Measurements from ENCODE around the gene GAMT.

The GAMT gene

DNA sequence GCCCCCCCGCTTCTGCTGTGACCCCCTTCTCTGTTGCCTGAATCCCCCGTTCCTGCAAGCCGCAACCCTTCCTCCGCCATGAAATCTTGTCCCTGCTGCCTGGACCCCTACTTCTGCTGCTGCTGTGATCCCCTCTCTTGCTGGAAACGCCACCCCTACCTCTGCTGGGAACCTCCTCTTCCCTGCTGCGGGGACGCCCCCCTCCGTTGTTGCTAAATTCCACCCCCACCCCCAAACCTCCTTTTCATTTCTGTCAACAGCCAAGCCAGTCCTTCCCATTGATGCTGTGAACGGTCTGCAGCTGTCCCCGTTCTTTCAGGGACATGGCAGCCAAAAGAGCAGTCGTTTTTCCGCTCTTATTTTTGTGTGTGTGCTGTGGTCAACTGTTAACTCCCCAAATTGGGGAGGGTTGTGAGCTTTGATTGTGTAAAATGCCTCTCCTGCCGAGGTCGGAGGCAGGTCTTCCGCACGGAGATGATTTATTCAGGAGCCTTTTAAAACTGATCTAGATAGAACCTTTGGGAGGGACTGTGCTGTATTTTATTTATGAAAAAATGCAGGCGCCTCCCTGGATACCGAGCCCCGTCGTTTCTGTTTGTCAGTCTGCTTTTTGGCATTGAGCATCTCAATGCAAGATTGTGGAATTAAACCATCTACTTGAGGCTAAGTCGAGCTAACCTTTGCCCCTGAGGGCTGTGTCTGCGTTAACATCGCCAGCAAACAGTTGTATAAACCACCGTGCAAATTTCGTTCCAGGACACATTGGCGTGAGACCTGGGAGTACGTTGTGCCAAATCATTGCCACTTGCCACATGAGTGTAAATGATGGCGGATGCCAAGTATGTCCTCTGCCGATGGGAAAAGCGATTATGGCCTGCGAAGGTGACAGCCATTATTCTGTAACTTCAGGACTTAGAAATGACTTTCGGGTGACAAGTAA, 45.5 kb downstream of the GAMT start:
- TF ChIP-seq CTCF (IDR thresholded peaks at IDR 0.05): no peak

DNA sequence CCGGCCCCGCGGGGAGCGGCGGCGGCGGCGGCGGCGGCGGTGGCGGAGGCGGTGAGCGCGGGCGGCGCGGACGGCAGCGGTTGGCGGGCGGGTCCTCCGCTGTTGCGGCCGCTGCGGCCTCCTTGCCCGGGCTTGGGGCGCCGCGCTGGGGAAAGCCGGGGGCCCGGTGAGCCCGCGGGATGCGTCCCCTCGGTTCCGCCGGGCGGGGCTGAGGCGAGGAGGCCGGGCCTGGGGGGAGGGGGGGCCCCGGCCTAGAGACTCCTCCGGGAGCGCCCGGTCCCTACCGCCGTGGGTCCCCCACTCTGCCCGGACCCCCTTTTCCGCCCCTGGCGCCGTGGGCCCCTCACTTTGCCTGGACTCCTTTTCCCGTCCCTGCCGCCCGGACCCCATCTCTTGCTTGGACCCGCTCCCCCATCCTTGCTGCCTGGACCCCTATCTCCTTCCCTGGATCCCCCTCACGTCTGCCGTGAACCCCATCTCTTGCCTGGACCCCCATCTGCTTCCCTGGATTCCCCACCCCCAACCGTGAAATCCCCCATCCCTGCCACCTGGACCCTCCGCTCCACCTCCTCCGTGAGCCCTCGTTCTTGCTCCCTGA, 46.3 kb downstream of the GAMT start:
- no peak for TF ChIP-seq CTCF (IDR thresholded peaks at IDR 0.05)

DNA sequence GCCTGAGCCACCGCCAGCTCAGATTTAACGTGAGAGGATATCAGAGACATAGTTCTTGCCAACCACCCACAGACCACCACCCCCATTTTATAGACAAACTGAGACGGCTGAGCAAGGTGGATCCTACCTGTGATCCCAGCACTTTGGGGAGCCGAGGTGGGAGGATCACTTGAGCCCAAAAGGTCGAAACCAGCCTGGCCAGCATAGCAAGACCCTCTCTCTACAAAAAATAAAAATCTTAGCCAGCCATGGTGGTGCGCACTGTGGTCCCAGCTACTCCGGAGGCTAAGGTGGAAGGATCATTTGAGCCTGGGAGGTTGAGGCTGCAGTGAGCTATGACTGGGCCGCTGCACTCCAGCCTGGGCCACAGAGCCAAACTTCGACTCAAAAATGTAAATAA, 48.2 kb downstream of the GAMT start:
- no peak for TF ChIP-seq CTCF (IDR thresholded peaks at IDR 0.05)

- no peak for TF ChIP-seq CTCF (IDR thresholded peaks at IDR 0.05)
Measured at GRCh38 chr19:1351381-1351851, 49.9 kb downstream of the GAMT start.

DNA sequence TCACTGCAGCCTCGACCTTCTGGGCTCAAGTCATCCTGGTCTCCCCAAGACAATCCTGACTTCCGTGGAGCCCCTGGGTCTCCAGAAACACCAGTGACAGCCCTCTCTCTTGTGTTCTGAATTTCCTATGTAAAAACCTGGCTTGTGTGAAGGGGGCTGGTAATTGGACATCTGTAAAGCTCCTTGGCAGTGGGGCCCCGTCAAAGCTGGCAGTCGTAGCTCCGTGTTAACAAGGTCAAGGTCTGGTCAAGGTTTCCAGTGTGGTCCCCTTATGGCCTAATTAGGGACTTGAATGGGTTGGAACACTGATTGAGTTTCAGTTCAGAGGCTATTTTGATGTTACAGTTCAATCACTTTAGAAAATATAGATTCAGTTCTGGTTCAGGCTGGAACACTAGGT, 50.5 kb downstream of the GAMT start:
- no peak for TF ChIP-seq CTCF (IDR thresholded peaks at IDR 0.05)

DNA sequence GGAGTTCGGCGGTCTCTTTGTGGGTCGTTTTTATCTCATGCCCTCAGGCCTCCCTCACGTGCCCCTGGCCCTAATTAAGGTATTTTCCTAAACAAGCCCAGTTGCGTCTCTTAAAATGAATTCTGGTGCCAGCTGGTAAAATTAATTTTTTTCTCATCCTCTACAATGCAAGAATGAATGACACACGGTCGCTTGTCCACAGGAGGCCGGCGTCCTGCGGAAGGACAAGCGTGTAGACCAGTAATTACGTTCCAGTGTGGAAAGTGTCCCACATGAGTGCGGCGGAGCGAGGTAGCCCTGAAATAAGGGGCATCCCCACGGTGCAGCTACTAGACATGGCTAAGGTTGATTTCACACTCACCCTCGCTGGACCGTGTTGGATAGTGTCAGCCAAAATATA, 52.1 kb downstream of the GAMT start:
- no peak for TF ChIP-seq CTCF (IDR thresholded peaks at IDR 0.05)
